H9 (cell line): ENCODE measurements around the gene STON2. TPM values are rescaled to one million over a fixed set of nuclear protein-coding genes. Genes with fewer than 3 reads are reported as not detected.

Experiments
- DNase-seq: peaks from one replicate; pipeline ENCODE4 v3.0.0-alpha.2; 2017
- H2AFZ ChIP-seq: one replicate; pipeline ENCODE4 v1.6.1; 2013; ENCODE audit warnings: mild to moderate bottlenecking, low read length, control low read depth, moderate library complexity
- H2AK5ac ChIP-seq: 2 replicates; pipeline ENCODE4 v1.6.1; 2013; ENCODE audit warnings: low read length, control low read depth, mixed read lengths; ENCODE audit not compliant: insufficient read length
- H2BK120ac ChIP-seq: one replicate; pipeline ENCODE4 v1.6.1; 2013; ENCODE audit warnings: low read depth, mild to moderate bottlenecking, low read length, control low read depth, inconsistent platforms; ENCODE audit not compliant: poor library complexity, severe bottlenecking
- H2BK12ac ChIP-seq: 2 replicates; pipeline ENCODE4 v1.6.1; 2013; ENCODE audit warnings: low read length, control low read depth, mixed read lengths, low read depth; ENCODE audit not compliant: insufficient read length
- H2BK15ac ChIP-seq: 2 replicates; pipeline ENCODE4 v1.6.1; 2013; ENCODE audit warnings: low read depth, low read length, control low read depth
- H2BK20ac ChIP-seq: one replicate; pipeline ENCODE4 v1.6.1; 2013; ENCODE audit warnings: low read depth, mild to moderate bottlenecking, low read length, control low read depth, inconsistent platforms; ENCODE audit not compliant: poor library complexity, severe bottlenecking
- H2BK5ac ChIP-seq: 2 replicates; pipeline ENCODE4 v1.6.1; 2013; ENCODE audit warnings: low read length, control low read depth, mixed read lengths; ENCODE audit not compliant: insufficient read length
- H3K14ac ChIP-seq: 2 replicates; pipeline ENCODE4 v1.6.1; 2013; ENCODE audit warnings: low read length, control low read depth; ENCODE audit not compliant: insufficient read depth
- H3K18ac ChIP-seq: 2 replicates; pipeline ENCODE4 v1.6.1; 2013; ENCODE audit warnings: low read depth, mild to moderate bottlenecking, mixed read lengths, low read length, control low read depth; ENCODE audit not compliant: insufficient read length
- H3K23ac ChIP-seq: 2 replicates; pipeline ENCODE4 v1.6.1; 2013; ENCODE audit warnings: low read length, control low read depth, mixed read lengths, low read depth; ENCODE audit not compliant: insufficient read length
- H3K23me2 ChIP-seq: 2 replicates; pipeline ENCODE4 v1.6.1; 2013; ENCODE audit warnings: low read depth, mild to moderate bottlenecking, mixed read lengths, low read length, control low read depth; ENCODE audit not compliant: insufficient read length, poor library complexity, severe bottlenecking
- H3K27ac ChIP-seq: 2 replicates; pipeline ENCODE4 v1.5.1; 2013; ENCODE audit warnings: low read length, control low read depth, mixed read lengths, low read depth; ENCODE audit not compliant: insufficient read length
- H3K27me3 ChIP-seq: 2 replicates; pipeline ENCODE4 v1.6.1; 2013; ENCODE audit warnings: low read length, control low read depth, inconsistent platforms; ENCODE audit not compliant: insufficient read depth
- H3K4ac ChIP-seq: 2 replicates; pipeline ENCODE4 v1.6.1; 2013; ENCODE audit warnings: low read depth, mild to moderate bottlenecking, control low read depth, inconsistent platforms, low read length, moderate library complexity
- H3K4me1 ChIP-seq: 2 replicates; pipeline ENCODE4 v1.6.1; 2013; ENCODE audit warnings: low read length, control low read depth, inconsistent platforms; ENCODE audit not compliant: insufficient read depth
- H3K4me2 ChIP-seq: 2 replicates; pipeline ENCODE4 v1.6.1; 2013; ENCODE audit warnings: low read length, control low read depth, mixed read lengths; ENCODE audit not compliant: insufficient read length, insufficient read depth
- H3K56ac ChIP-seq: 2 replicates; pipeline ENCODE4 v1.6.1; 2013; ENCODE audit warnings: low read depth, mild to moderate bottlenecking, mixed read lengths, low read length, control low read depth; ENCODE audit not compliant: insufficient read length
- H3K79me1 ChIP-seq: 2 replicates; pipeline ENCODE4 v1.6.1; 2013; ENCODE audit warnings: low read depth, mild to moderate bottlenecking, moderate library complexity, low read length, control low read depth, inconsistent platforms; ENCODE audit not compliant: insufficient read depth, poor library complexity, severe bottlenecking
- H3K79me2 ChIP-seq: 2 replicates; pipeline ENCODE4 v1.6.1; 2013; ENCODE audit warnings: low read length, control low read depth, inconsistent platforms; ENCODE audit not compliant: insufficient read depth
- H3K9ac ChIP-seq: 2 replicates; pipeline ENCODE4 v1.6.1; 2013; ENCODE audit warnings: low read length, control low read depth, mixed read lengths; ENCODE audit not compliant: insufficient read length; ENCODE audit errors: extremely low read depth
- H3K9me3 ChIP-seq: one replicate; pipeline ENCODE4 v1.6.1; 2013; ENCODE audit warnings: low read depth, low read length, inconsistent platforms; ENCODE audit not compliant: control insufficient read depth
- H3T11ph ChIP-seq: one replicate; pipeline ENCODE4 v1.6.1; 2013; ENCODE audit warnings: mild to moderate bottlenecking, low read length, control low read depth, inconsistent platforms
- H4K20me1 ChIP-seq: one replicate; pipeline ENCODE4 v1.6.1; 2013; ENCODE audit not compliant: control insufficient read depth, insufficient read length, insufficient read depth
- H4K5ac ChIP-seq: 2 replicates; pipeline ENCODE4 v1.6.1; 2013; ENCODE audit warnings: low read depth, mild to moderate bottlenecking, mixed read lengths, low read length, control low read depth; ENCODE audit not compliant: insufficient read length
- H4K8ac ChIP-seq: replicated peaks from 2 replicates; pipeline ENCODE4 v1.6.1; 2013; ENCODE audit warnings: low read length, control low read depth, mixed read lengths, low read depth; ENCODE audit not compliant: insufficient read length
- H4K91ac ChIP-seq: 2 replicates; pipeline ENCODE4 v1.6.1; 2013; ENCODE audit warnings: low read depth, mild to moderate bottlenecking, moderate library complexity, mixed read lengths, low read length, control low read depth; ENCODE audit not compliant: insufficient read length
- H3K27ac Mint-ChIP-seq, 3 experiments: 2 replicates in 2 of 3; 3 replicates in 1 of 3; pipeline ENCODE4 v1.8.0; 2020 to 2021; ENCODE audit warnings: mixed read lengths in 3 of 3, mild to moderate bottlenecking in 1 of 3, moderate library complexity in 1 of 3
- H3K27me3 Mint-ChIP-seq: 2 replicates; pipeline ENCODE4 v1.8.0; 2021; ENCODE audit warnings: low read depth, mild to moderate bottlenecking, moderate library complexity, mixed read lengths
- H3K36me3 Mint-ChIP-seq, 3 experiments: 2 replicates in 2 of 3; 3 replicates in 1 of 3; pipeline ENCODE4 v1.8.0; 2020 to 2021; ENCODE audit warnings: low read depth in 3 of 3, mixed read lengths in 3 of 3; ENCODE audit not compliant: insufficient read depth in 1 of 3
- H3K4me1 Mint-ChIP-seq, 2 experiments: 2 replicates each; pipeline ENCODE4 v1.8.0; 2020; ENCODE audit warnings: mixed read lengths in 2 of 2
- H3K4me3 Mint-ChIP-seq, 2 experiments: 2 replicates in 1 of 2; 3 replicates in 1 of 2; pipeline ENCODE4 v1.8.0; 2020 to 2021; ENCODE audit warnings: mild to moderate bottlenecking in 2 of 2, mixed read lengths in 2 of 2, moderate library complexity in 1 of 2
- H3K9me3 Mint-ChIP-seq, 2 experiments: 2 replicates in 1 of 2; 3 replicates in 1 of 2; pipeline ENCODE4 v1.8.0; 2020; ENCODE audit warnings: mild to moderate bottlenecking in 2 of 2, mixed read lengths in 2 of 2, moderate library complexity in 1 of 2
- CTCF ChIP-seq: fragments of 200-600 bp; sonication (generic); conservative IDR thresholded peaks from 3 replicates; pipeline ENCODE4 v1.8.0; 2021; ENCODE audit warnings: antibody characterized with exemption, mild to moderate bottlenecking
- WGBS: extraction: QIAGEN DNeasy Blood & Tissue Kit; methylation state at CpG from one replicate; pipeline ENCODE4 v1.1.7; 2013; ENCODE audit warnings: missing lambda C conversion rate, low lambda C conversion rate, mixed read lengths; ENCODE audit not compliant: insufficient read length; ENCODE audit errors: extremely low coverage; 5-methylcytosine and 5-hydroxymethylcytosine counted together
- total RNA-seq: library from RNA; stranded (reverse); gene quantifications from 2 replicates; pipeline ENCODE4 v1.2.1, GENCODE V29; 2021

The STON2 gene
- total RNA-seq, 1 experiment from 2014 or later: 62.9 TPM

GRCh38 chr14:81330619-81331122, 69.5 kb downstream of the STON2 start:
- Histone ChIP-seq H4K20me1 (no peaks in the 10 kb centered on the region), H3K14ac (no peak overlapping the region), H3K4me2 (no peak overlapping the region), H2BK15ac (no peak overlapping the region), H2AK5ac (no peak overlapping the region), H3K27ac (no peak overlapping the region), H4K5ac (no peak overlapping the region), H4K8ac (no peak overlapping the region), H3K23me2 (no peaks in the 10 kb centered on the region), H3K9me3 (no peaks in the 10 kb centered on the region), H3T11ph (no peak overlapping the region), H2BK120ac (no peak overlapping the region), H3K4me1 (no peaks in the 10 kb centered on the region), H3K23ac (no peak overlapping the region), H3K79me1 (no peaks in the 10 kb centered on the region), H3K79me2 (no peaks in the 10 kb centered on the region), H2AFZ (no peak overlapping the region), H2BK12ac (no peak overlapping the region), H3K27me3 (no peaks in the 10 kb centered on the region), H3K4ac (no peak overlapping the region), H4K91ac (no peak overlapping the region), H2BK20ac (no peak overlapping the region), H3K9ac (no peak overlapping the region), H2BK5ac (no peak overlapping the region), H3K56ac (no peak overlapping the region), H3K18ac (no peak overlapping the region)
- WGBS: no CpG with 5 or more reads among the region's 3 CpGs
- no peak overlapping the region for H3K4me3 Mint-ChIP-seq
- no peaks in the 10 kb centered on the region for H3K36me3 Mint-ChIP-seq
- H3K27me3 Mint-ChIP-seq: no peaks in the 10 kb centered on the region
- no peak for DNase-seq
- H3K4me1 Mint-ChIP-seq: peaks cover 7 to 11% of the 10 kb centered on the region in 2 experiments
- no peak for TF ChIP-seq CTCF
- H3K27ac Mint-ChIP-seq: no peak overlapping the region
- H3K9me3 Mint-ChIP-seq: no peaks in the 10 kb centered on the region
